HG02588 (cell line): ENCODE data around the gene THADA.

Experiments
- ATAC-seq: cut with Tn5 transposase; IDR thresholded peaks from one replicate; pipeline ENCODE4 v1.9.1; 2021; ENCODE audit warnings: mild to moderate bottlenecking, moderate library complexity; ENCODE audit not compliant: unreplicated experiment

THADA gene

DNA sequence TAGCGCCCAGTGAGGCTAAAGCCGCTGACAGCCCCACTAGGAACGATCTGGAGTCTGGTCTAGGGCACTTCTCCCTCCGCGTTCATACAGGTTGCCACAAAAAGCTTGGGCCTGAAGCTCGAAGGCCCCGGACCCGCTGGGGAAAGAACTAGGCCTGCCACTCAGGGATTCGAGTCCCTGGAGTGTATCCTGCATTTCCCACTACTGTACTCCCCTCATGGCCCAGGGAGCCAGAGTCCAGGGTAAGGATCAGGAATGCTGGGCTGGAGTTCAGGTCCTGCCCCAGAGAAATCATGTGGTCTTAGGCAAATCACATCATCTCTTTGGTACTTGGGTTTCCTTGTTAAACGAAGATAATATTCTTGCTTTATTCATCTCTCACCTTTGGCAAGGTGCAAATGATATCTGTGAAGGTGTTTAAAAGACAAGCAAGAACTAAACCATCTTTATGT is 368.0 kb downstream of the THADA start:
- ATAC-seq = no peak

DNA sequence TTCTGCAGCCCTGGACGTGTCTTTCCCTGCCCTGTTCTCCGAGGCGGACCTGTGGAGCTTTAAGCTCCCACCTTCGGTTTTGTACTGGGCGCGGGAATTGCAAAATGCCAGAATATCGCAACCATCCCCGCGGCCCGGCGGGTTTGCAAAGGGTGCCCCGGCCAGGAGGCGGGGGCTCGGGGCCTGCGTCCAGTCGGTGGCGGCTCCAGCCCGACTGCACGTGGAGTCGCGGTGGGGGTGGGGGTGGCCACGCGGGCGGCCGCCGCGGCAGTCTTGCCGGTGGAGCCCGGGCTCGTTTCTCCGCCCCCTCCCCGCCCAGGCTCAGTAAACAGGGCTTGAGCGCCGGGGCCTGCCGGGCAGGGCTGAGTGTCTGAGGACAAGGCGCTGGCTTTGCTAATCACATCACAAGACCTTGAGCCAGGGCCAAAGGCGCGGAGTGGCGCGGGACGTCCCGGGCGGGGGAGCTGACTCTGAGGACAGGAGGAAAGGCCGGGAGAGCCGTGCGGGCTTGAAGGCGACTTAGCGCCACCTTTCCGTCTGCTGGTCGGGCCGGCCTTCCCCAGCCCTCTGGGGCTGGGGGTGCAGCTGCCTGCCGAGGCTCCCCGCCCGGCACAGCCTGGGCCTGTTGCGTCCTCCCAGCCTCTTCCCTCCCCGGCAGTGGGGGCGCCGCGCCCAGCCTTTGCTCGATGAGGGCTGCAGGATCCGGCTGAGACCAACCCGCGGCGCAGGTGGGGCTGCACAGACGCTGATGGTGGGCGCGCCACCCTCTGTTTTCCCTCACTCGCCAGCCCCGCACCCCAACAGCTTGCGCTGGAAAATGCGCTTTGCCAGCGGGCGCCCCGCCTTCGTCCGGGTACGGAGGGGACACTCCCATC is 368.6 kb downstream of the THADA start:
- peak; percentile 17 for ATAC-seq

DNA sequence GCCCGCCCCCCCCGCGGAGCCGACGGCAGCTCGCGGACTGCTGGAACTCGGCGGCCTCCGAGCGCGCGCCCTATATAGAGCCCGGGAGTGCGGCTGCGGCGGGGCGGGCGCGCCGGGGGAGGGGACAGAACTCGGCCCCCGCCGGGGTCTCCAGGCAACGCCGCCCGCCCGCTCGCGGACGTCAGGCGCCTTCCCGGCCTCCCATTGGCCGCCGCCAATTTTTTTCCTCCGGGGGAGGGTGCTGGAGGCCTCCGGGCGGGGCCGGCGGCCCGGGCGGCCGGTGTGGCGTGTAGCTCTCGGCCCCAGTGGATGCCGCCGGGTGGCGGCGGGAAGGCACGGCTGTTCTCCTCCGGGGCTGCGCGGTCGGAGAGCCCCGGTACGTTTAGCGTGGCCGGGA is 369.3 kb downstream of the THADA start, which contains the start of gene ZFP36L2:
Gene ZFP36L2, minus strand, starts transcription at position 49 of the 397 bp plus-strand sequence. CDS start 291 bp downstream, outside the sequence.
- ATAC-seq = peak; percentile 55

DNA sequence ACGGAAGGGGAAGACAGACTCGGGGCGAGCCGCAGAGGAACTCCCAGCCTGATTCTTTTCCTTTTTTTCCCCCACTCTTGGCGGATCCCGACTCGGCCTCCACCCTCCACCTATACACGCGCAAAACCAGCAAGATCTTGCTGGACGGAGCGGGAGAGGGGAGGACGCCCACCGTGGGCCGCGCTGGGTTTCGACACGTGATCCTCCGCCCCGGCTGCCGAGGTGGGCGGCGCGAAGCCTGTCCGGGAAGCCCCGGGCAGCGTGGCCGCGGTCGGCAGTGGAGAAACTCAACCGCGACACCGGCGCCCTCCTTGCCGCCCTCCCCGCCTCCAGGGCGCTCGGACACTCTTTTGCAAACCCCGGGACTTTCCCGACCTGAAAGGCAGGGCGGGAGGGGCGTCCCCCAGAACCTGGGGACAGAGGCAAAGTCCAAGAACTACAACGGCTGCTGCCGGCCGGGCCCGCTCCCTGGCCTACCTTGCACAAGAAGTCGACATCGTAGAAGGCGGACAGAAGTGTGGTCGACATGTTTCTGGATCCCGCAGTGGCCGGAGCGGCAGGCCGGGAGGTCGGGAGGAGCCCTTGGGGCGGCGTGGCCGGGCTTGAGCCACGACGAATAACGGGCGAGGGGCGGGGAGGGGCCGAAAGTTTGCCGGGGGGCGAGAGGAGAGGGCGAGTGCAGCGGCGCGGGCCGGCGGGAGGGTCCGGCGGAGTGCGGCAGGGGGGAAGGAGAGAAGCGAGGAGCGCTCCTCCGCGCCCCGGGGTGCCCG is 369.9 kb downstream of the THADA start:
- peak; percentile 35 for ATAC-seq

DNA sequence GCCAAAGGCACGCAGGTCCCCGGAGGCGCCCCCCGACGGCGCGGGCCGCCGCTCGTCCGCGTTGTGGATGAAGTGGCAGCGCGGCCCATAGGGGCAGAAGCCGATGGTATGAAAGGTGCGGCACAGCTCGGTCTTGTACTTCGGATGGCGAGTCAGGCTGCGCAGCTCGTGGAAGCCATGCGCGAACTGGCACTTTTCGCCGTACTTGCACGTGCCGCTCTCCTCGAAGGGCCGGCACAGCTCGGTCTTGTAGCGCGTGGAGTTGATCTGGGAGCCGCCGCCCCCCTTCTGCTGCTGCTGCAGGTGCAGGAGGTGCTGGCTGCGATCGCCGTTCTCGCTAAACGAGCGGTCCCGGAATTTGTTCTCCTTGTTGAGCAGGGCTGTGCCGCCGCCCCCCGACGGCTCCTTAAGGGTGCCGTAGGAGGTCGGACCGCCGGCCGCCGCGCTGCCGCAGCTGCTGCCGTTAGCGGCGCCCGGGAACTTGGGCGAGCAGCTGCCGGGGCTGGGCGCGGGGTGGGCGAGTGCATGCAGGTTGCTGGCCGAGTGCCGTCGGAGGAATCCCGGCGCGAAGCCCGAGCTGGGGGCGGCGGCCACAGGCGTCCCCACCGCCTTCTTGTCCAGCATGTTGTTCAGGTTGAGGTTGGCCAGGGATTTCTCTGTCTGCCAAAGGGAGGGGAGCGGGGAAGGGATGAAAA is 370.6 kb downstream of the THADA start:
- no peak for ATAC-seq

DNA sequence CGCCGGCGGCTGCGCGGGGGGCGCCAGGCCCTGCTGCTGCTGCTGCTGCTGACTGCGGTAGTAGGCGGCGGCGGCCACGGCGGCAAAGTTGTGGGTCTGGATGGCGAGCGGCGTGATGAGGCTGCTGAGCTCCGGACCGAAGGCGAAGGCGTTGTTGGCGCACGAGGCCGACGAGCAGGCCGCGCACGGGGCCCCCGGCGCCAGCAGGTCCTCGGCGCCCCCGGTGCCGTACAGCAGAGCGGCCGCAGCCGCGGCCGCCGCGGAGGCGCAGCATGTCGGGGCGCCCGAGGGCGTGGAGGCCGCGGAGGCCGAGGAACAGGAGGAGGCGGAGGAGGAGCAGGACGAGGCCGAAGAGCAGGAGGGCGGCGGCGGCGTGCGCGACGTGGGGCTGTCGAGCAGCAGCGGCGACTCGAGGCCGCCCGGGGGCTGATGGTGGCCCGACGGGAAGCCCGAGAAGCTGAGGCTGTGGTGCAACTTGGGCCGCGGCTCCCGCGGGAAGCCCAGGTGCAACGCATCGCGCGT is 371.2 kb downstream of the THADA start:
- no peak for ATAC-seq

DNA sequence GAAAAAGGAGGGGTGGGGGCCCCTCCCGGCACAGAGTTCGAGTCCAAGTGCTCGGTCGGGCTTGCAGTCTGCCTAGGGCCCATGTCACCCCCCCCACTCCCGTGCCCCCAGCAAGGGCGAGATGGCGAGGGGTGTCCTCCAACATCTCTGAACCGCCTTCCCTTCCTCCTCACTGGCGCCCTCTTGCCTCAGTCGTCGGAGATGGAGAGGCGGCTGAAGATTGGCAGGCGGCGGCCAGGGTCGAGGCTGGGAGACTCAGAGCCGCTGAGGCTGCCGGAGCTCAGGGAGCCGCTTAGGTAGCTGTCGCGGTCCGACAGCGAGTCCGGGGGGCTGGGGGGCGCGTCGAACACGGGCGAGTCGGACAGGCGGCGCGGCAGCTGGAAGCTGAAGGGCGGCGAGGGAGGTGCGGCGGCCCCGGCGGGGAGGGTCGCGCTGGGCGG is 371.7 kb downstream of the THADA start:
- ATAC-seq = no peak

DNA sequence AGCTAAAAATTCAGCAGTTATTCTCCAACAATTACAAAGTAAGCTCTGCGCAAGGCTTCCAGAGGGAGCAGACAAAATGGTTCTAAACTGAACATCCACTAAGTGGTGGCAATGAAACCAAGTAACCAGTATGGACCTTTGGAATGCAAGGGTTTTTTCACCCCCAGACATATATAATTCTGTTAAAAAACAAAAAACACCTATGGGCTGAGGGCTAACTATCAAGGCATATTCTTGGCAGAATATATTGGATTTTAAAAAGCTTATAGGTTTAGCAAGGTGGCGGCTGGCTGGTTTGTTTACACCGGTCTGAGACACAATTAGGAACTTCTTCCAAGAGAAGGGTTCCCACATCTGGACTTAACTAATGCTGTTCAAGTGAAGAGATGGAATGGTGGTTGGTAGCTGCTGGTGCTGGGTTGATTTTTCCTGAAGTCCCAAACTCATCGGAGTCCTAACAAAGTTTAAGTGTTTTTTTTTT is 372.3 kb downstream of the THADA start:
- ATAC-seq = no peak

DNA sequence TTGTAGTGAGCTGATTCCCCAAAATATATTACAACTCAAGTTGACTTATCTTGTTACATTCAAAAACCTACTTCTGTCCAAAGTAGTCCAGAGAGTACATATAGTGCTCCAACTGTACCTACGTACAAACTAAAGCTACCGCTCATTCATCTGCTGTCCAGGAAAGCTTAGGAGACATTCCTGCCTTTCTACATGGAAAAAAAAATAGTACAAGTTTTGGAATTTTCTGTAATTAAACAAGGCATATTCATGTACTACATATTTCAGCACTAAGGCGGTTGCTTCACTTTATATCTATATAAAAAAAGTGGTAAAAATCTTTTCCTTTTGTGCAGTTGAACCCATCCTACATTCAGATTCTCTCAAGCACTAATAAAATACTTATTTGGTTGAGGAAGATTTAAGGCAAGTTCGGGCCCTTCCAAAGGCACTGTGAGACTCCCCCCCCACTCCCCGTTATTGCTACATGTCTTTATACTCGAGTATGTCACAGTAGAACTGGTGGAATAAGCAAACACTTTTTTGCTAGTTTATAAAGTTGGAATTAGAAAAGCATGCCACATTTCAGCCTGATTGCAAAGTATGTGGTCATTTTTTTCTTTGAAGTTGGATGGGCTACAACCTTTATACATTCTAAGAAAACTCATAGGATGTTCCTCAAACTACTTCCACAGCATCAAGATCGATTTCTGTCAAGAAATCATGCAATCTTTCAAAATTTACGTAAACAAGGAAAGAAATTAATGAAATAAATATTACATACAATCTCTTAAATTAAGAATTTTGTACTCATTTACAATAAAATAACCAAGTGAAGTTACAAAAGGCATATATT is 373.1 kb downstream of the THADA start:
- ATAC-seq = no peak

DNA sequence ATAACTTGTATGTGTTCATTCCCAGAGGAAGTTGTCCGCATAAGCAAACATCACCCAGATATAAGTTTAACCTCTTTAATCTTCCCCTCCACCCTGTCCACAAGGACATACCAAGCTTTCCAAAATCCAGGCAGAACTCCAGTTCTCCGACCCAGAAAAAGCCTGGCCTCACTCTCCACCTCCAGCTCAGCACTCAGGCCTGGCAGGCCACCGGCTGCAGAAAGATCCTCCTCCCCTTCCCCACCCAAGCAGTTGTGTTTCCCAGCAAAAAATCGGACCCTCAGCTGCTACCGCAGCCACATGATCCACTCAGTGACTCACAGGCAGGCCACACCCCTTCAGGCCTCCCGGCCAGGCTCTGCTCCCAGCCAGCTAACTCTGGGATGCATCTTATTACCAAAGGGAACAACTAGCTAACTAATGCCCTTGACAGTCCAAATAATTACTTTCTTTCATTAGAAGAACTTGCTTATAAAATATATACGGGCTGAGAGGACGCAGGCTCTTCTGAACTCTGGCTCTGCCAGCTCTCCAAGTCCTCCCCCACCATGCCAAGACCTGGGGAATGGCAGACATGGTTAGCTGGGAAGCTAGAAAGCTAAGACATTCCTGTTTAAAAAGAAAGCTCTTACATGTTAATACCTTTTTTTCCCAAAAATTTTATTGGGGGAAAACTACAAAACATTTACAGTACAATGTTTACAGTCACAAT is 373.9 kb downstream of the THADA start:
- no peak for ATAC-seq

DNA sequence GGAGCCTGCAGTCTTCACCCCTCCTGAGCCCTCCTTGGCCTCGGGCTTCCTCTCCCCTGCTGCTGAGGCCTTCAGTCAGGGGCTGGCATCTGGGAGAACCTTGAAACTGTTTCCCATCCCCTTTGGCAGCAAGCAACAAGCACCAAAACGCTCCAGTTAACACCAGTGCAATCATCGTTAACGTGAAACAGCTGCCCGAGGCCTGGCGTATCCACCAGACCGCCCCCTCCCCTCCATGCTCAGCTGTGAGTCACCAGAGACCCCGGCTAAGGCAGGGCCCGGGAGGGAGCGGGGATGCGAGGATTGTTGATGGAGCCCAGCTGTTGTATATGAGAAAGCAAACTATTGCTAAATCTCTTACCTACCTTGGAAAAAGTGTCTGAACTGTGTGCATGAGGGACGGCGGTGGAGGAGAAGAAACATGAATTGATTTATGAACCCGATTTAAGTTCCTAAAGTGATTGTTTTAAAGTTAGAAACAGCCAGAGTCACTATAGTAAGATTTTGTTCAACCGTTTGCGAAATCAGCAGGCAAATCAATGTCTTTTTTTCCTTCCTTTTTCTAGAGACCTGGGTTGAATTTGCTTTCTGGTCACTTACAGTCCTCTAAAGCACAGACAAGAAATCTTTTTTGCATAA is 374.6 kb downstream of the THADA start:
- ATAC-seq = no peak

DNA sequence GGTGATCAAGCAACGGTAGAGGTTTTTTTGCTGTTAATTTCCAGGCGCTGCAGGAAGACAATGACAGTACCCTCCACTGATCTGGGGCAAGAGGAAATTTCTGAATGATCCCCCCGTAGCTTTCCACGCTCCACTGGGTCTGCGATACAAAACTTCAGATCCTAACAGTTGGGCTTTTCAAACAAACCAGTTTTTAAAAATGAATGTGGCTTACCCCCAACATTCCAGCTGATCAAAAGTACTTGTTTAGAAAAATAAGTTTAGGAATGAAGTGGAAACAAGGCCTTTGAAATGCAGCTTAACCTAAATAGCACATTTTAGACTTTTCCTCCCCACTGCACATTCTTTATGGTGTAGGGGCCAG is 375.1 kb downstream of the THADA start:
- ATAC-seq = no peak

DNA sequence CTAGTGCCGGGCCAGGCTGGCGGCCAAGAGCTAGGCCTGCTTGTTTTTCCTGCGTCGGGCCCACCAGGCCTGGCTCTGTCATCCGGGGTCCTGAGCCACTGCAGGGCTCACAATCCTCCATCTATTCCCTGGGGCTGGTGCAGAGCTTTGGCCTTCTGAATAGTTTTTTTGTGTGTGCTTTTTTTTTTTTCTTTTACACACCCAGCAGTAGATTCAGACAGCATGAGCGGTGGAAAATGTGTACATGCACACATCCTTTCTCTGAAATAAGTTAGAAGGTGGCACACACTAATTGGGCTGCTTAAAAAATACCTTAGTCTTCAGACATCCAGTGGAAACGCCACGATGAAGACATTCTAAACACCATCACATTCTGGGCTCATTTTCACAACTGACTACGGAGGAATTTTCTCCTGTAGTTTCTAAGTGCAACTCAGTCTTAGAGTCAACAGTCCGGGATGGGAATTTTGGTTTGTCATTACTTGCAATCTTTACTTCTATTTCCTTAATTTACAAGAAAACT is 375.5 kb downstream of the THADA start:
- ATAC-seq = no peak

DNA sequence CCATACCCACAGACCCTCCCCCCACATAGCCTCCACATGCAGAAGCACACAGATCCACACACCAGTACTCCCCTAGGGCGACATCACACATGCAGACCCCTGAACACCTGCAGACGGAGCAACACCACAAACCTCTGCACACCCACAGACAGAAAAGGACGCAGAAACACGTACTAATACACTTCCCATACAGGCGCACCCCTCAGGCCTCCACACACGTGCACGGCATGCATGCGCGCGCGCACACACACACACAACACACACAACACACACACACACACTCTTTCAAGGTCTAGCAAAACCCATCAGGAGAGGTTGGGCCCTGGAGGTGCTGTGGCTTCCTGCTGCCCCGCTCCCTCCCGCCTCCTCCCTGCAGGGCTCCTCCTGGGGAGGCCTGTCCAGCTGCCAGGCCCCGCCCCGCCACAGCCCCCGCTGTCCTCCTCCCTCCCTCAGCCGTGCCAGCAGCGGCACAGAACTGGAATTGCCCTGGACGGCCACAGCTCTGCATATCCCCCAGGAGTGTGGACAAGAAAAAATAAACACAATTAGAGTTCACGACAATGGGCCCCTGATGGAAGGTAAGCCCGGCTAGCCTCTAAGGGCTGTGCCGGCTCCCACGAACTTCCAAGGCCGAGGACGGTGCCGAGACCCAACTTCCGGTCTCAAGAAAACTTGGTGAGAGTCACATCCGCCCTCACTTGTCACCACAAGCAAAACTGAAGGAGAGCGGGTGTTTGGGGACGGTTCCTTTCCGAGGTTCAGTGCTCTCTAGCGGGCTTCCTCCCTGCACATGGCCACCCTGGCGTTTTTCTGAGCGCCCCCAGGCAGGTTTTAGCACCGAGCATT is 376.2 kb downstream of the THADA start:
- peak; percentile 56 for ATAC-seq

DNA sequence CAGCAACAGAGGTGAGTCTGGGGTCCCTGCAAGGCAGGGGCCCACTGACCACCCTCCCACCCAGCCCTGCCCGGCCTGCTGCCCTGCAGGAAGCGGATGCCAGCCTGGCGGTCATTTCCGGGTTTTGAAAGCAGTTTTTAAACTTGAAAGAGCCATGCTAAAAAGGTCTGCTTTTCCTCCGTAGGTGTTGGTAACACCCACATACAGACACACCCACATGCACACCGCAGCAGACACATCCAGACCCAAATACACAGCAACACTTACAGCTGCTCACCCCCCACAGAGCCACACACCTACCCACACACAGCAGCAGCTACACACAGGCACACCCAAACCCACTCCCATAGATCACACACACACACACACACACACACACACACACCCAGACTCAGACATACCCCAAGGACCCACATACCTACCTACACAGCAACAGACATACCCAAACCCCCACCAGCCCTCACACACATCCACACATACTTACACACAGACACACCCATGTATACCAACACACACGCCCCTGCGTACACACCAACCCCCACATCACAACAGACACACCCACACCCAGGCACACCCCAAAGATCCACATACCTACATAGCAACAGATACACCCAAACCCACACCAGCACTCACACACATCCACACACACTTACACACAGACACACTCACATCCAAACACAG is 377.0 kb downstream of the THADA start:
- peak; percentile 32 for ATAC-seq

DNA sequence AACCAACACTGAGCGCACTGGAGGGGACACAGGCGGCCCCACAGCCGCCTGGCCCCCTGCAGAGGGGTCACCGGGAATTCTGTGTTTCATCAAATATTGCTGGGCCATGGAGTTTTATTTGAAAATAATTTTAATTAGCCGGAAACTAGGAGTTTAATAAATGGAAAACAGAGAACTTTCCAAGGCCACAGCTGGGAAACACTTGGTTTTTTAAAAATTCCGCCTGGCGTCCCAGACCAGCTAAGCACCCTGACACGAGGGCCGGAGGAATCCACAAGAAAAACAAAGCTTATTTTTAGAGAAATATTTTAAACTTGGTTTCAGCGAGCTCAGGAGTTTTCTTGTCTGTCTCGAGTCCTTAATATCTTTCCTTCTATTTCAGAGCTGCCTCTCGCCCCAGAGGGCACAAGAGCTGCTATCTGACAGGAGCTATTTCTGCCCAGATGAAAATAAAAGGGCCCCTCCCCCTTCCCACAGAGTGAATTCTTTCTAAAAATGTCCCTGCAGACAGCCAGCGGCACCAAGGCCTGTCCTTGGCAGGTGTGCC is 377.6 kb downstream of the THADA start:
- peak; percentile 7 for ATAC-seq
